Endothelial cell of umbilical vein (primary cell): ENCODE results near the gene COPS2. TPM values are rescaled to one million over a fixed set of nuclear protein-coding genes. Genes with fewer than 3 reads are reported as not detected.
"Not testable (repeated sequence)": the region's sequence is repeated elsewhere in the genome, so short reads cannot be mapped to it uniquely, and the experiment has no call there.

Source experiments
- BruUV-seq: library from RNA; stranded (reverse); fragments of 400-500 nt; replicated peaks from 2 replicates; lab custom pipeline; 2021; lab: Mats Ljungman, UMichigan
- CTCF ChIA-PET: fragments of 300-600, 350-600 bp; sonication (Branson Sonifier 250); formaldehyde crosslinking; loops from one replicate; lab custom pipeline; 2021; ENCODE audit warnings: antibody characterized with exemption, inconsistent platforms; lab: Charles Lee
- POLR2A ChIA-PET: fragments of 300-600, 350-600 bp; sonication (Branson Sonifier 250); formaldehyde crosslinking; loops from one replicate; lab custom pipeline; 2021; ENCODE audit warnings: antibody characterized with exemption, inconsistent platforms; lab: Charles Lee
- DNase-seq: peaks from one replicate; pipeline ENCODE4 v3.0.0-alpha.2; 2011; ENCODE audit warnings: low read depth, low spot score
- FAIRE-seq: peaks from 2 replicates; lab custom pipeline; 2011; peaks lifted over from hg19 to GRCh38; lab: Jason Lieb, UNC
- H2AFZ ChIP-seq: 2 replicates; pipeline ENCODE4 v1.6.0; 2012; ENCODE audit warnings: low read depth, low read length, control low read depth, inconsistent platforms
- H3K27ac ChIP-seq: 2 replicates; pipeline ENCODE4 v1.5.1; 2011; ENCODE audit warnings: low read depth, mild to moderate bottlenecking, control low read depth, low read length, moderate library complexity; ENCODE audit not compliant: insufficient read depth
- H3K27me3 ChIP-seq, 2 experiments: 2 replicates each; pipeline versions ENCODE4 v1.6.0 to v1.6.1; 2011; ENCODE audit warnings: low read length in 2 of 2, mixed read lengths in 1 of 2; ENCODE audit not compliant: control insufficient read depth in 2 of 2, insufficient read depth in 2 of 2
- H3K36me3 ChIP-seq, 2 experiments: 2 replicates in 1 of 2; 3 replicates in 1 of 2; pipeline ENCODE4 v1.5.1; 2011; ENCODE audit warnings: low read length in 2 of 2, mild to moderate bottlenecking in 1 of 2, moderate library complexity in 1 of 2; ENCODE audit not compliant: control insufficient read depth in 2 of 2, insufficient read depth in 2 of 2; ENCODE audit errors: extremely low read depth in 1 of 2
- H3K4me1 ChIP-seq: 3 replicates; pipeline ENCODE4 v1.5.1; 2011; ENCODE audit warnings: mild to moderate bottlenecking, low read length; ENCODE audit not compliant: control insufficient read depth, insufficient read depth; ENCODE audit errors: extremely low read depth
- H3K4me2 ChIP-seq: 2 replicates; pipeline ENCODE4 v1.6.1; 2011; ENCODE audit warnings: low read length, control low read depth, mixed read lengths; ENCODE audit not compliant: insufficient read depth
- H3K4me3 ChIP-seq, 3 experiments: fragments of 200-600 bp in 1 of 3; sonication (generic), shearing (Covaris generic) in 1 of 3; replicated peaks in 1 of 3; 2 replicates each; pipeline ENCODE4 v1.5.1; 2011 to 2016; ENCODE audit warnings: control low read depth in 3 of 3, low read length in 3 of 3, mild to moderate bottlenecking in 2 of 3, inconsistent platforms in 1 of 3, low read depth in 1 of 3, moderate library complexity in 1 of 3; ENCODE audit not compliant: insufficient read depth in 1 of 3
- H3K79me2 ChIP-seq: 2 replicates; pipeline ENCODE4 v1.6.0; 2012; ENCODE audit warnings: low read length, inconsistent platforms; ENCODE audit not compliant: control insufficient read depth, insufficient read depth
- H3K9ac ChIP-seq: replicated peaks from 2 replicates; pipeline ENCODE3; 2011; ENCODE audit warnings: low read length, control low read depth; ENCODE audit not compliant: insufficient read depth; ENCODE audit errors: extremely low read depth
- H3K9me1 ChIP-seq: replicated peaks from 3 replicates; pipeline ENCODE4 v1.6.0; 2011; ENCODE audit warnings: mild to moderate bottlenecking, low read length; ENCODE audit not compliant: control insufficient read depth, insufficient read depth; ENCODE audit errors: extremely low read depth
- H3K9me3 ChIP-seq: replicated peaks from 2 replicates; pipeline ENCODE4 v1.5.1; 2012; ENCODE audit warnings: low read length, inconsistent platforms; ENCODE audit not compliant: control insufficient read depth, insufficient read depth
- H4K20me1 ChIP-seq: replicated peaks from 2 replicates; pipeline ENCODE3; 2011; ENCODE audit warnings: mild to moderate bottlenecking, low read length; ENCODE audit not compliant: control insufficient read depth, insufficient read depth; ENCODE audit errors: extremely low read depth
- CTCF ChIP-seq, 2 donors: IDR thresholded peaks; 1 replicate in 1 of 2; 2 replicates in 1 of 2; pipeline ENCODE4 v1.5.1; 2011; ENCODE audit warnings: low read length in 2 of 2, mild to moderate bottlenecking in 2 of 2, moderate library complexity in 2 of 2, control low read depth in 1 of 2, inconsistent platforms in 1 of 2, low read depth in 1 of 2; ENCODE audit not compliant: insufficient read depth in 1 of 2; ENCODE audit errors: extremely low read depth in 1 of 2
- EZH2 ChIP-seq: IDR thresholded peaks from 2 replicates; pipeline ENCODE4 v1.6.1; 2012; ENCODE audit warnings: borderline replicate concordance, low read depth, mild to moderate bottlenecking, moderate library complexity, low read length, inconsistent platforms; ENCODE audit not compliant: severe bottlenecking
- FOS ChIP-seq: IDR thresholded peaks from 2 replicates; pipeline ENCODE4 v1.6.1; 2011; ENCODE audit warnings: mild to moderate bottlenecking, low read length, moderate library complexity, borderline replicate concordance; ENCODE audit not compliant: insufficient read depth
- GATA2 ChIP-seq: IDR thresholded peaks from 2 replicates; pipeline ENCODE4 v1.7.0; 2011; ENCODE audit warnings: low read depth, mild to moderate bottlenecking, moderate library complexity, mixed read lengths, low read length; ENCODE audit not compliant: insufficient read length, insufficient read depth
- JUN ChIP-seq: IDR thresholded peaks from 2 replicates; pipeline ENCODE4 v1.6.1; 2011; ENCODE audit warnings: borderline replicate concordance, low read depth; ENCODE audit not compliant: insufficient read length, insufficient read depth
- MAX ChIP-seq: IDR thresholded peaks from 2 replicates; pipeline ENCODE4 v1.6.1; 2011; ENCODE audit not compliant: insufficient read depth, insufficient read length
- MYC ChIP-seq: IDR thresholded peaks from one replicate; pipeline ENCODE4 v1.6.1; 2011; ENCODE audit warnings: mild to moderate bottlenecking, low read depth, low read length
- POLR2A ChIP-seq: IDR thresholded peaks from 2 replicates; pipeline ENCODE4 v1.6.1; 2012; ENCODE audit warnings: low read depth, mild to moderate bottlenecking, control low read depth, low read length
- POLR2AphosphoS5 ChIP-seq: IDR thresholded peaks from 2 replicates; pipeline ENCODE4 v1.6.1; 2012; ENCODE audit warnings: low read depth, mild to moderate bottlenecking, control low read depth, low read length, moderate library complexity; ENCODE audit not compliant: insufficient read depth
- dilution Hi-C: fragments of 300-500 bp; cut with MboI; formaldehyde crosslinking; loops from one replicate; pipeline ENCODE4 v1.15.0; 2019; ENCODE audit warnings: low sequenced_read_pairs; ENCODE audit not compliant: extremely low pct_ligation_motif_present
- intact Hi-C: fragments of 100-400 bp; cut with micrococcal nuclease; formaldehyde crosslinking; loops from one replicate; pipeline ENCODE4 v1.10.0; 2022
- polyA plus RNA-seq, 4 experiments: library from polyadenylated mRNA; depleted of rRNA in 3 of 4; stranded (reverse) in 3 of 4; unstranded in 1 of 4; fragments of >200 nt; gene quantifications; 2 replicates each; pipeline versions ENCODE4 v1.2.1 to v1.2.3, GENCODE V29; 2011 to 2012; ENCODE audit warnings: missing spikeins in 1 of 4
- total RNA-seq: library from RNA; stranded (reverse); gene quantifications from 2 replicates; pipeline ENCODE4 v1.2.3, GENCODE V29; 2021

The COPS2 gene
- total and polyA plus RNA-seq, 2 donors (not counting 3 experiments of a cell fraction or from before 2014, with no cell fraction given), result 20.2 to 79.3 TPM

GRCh38 chr15:49185473-49185872 lies 30.1 kb upstream of the COPS2 start:
- DNase-seq (no peak), FAIRE-seq (no peak)
- H3K4me1 ChIP-seq, result no peaks in the 10 kb centered on the region
- peaks cover 22% of the 10 kb centered on the region for H3K79me2 ChIP-seq
- H3K36me3 ChIP-seq, result no peaks in the 10 kb centered on the region
- H3K9ac ChIP-seq, result no peak overlapping the region
- H3K4me2 ChIP-seq, result no peak overlapping the region
- no peaks in the 10 kb centered on the region for H3K27me3 ChIP-seq
- no peaks in the 10 kb centered on the region for H3K9me1 ChIP-seq
- H4K20me1 ChIP-seq, result no peaks in the 10 kb centered on the region
- POLR2A ChIA-PET, result no interaction called here
- H3K4me3 ChIP-seq, result no peak overlapping the region
- BruUV-seq, result no TSS peak
- intact Hi-C loops (no loop called here), dilution Hi-C loops (no loop called here)
- no peaks in the 10 kb centered on the region for H3K9me3 ChIP-seq
- CTCF ChIA-PET, result no interaction called here
- TF ChIP-seq GATA2 (no peak), CTCF (IDR thresholded peaks at IDR 0.05; ENCODE audit: extremely low read depth in 1 of 2, insufficient read depth in 1 of 2, low read depth in 1 of 2, low read length in 2 of 2) (no peak), MYC (no peak), MAX (no peak), JUN (no peak), EZH2 (no peak), POLR2AphosphoS5 (no peak), POLR2A (no peak), FOS (no peak)
- H3K27ac ChIP-seq, result no peak overlapping the region
- no peak overlapping the region for H2AFZ ChIP-seq

- intact Hi-C loops, H3K4me3 ChIP-seq, BruUV-seq, DNase-seq, H4K20me1 ChIP-seq, H3K4me1 ChIP-seq, FAIRE-seq, H3K27me3 ChIP-seq, H3K9me1 ChIP-seq, dilution Hi-C loops, POLR2A ChIA-PET, H3K9ac ChIP-seq, H3K9me3 ChIP-seq, CTCF ChIA-PET, H3K36me3 ChIP-seq, H3K27ac ChIP-seq, H3K4me2 ChIP-seq, H2AFZ ChIP-seq: not testable (repeated sequence)
- peaks cover 19% of the 10 kb centered on the region for H3K79me2 ChIP-seq
Measured at GRCh38 chr15:49183741-49184140, 28.3 kb upstream of the COPS2 start.
